Smooth muscle cell (in vitro differentiated cells): ENCODE results near the gene CLDN18. TPM values are rescaled to one million over a fixed set of nuclear protein-coding genes. Genes with fewer than 3 reads are reported as not detected.

ENCODE experiments used
- DNase-seq: peaks from one replicate; lab custom pipeline; 2025; ENCODE audit not compliant: unreplicated experiment; lab: John Stamatoyannopoulos, UW
- H2AFZ ChIP-seq: fragments of 200-600 bp; sonication (generic); 2 replicates; pipeline ENCODE4 v1.6.0; 2016; ENCODE audit warnings: antibody characterized with exemption, low read depth, mild to moderate bottlenecking
- H3F3A ChIP-seq: fragments of 200-600 bp; sonication (generic); 2 replicates; pipeline ENCODE4 v1.6.0; 2017; ENCODE audit warnings: antibody characterized with exemption, low read depth
- H3K27ac ChIP-seq: fragments of 200-600 bp; sonication (generic); 2 replicates; pipeline ENCODE4 v1.5.1; 2016; ENCODE audit warnings: low read depth, mild to moderate bottlenecking
- H3K27me3 ChIP-seq: fragments of 200-600 bp; sonication (generic); 2 replicates; pipeline ENCODE4 v1.6.1; 2016; ENCODE audit warnings: low read depth, mild to moderate bottlenecking
- H3K36me3 ChIP-seq: fragments of 200-600 bp; sonication (generic); 2 replicates; pipeline ENCODE4 v1.5.1; 2016; ENCODE audit warnings: low read depth
- H3K4me1 ChIP-seq: fragments of 200-600 bp; sonication (generic); 2 replicates; pipeline ENCODE4 v1.5.1; 2016; ENCODE audit warnings: low read depth
- H3K4me2 ChIP-seq: fragments of 200-600 bp; sonication (generic); 2 replicates; pipeline ENCODE4 v1.6.0; 2016; ENCODE audit warnings: mild to moderate bottlenecking
- H3K4me3 ChIP-seq: fragments of 200-600 bp; sonication (generic); 2 replicates; pipeline ENCODE4 v1.5.1; 2016; ENCODE audit warnings: mild to moderate bottlenecking
- H3K79me2 ChIP-seq: fragments of 200-600 bp; sonication (generic); 2 replicates; pipeline ENCODE4 v1.6.0; 2016; ENCODE audit warnings: low read depth, mild to moderate bottlenecking
- H3K9ac ChIP-seq: fragments of 200-600 bp; sonication (generic); 2 replicates; pipeline ENCODE4 v1.6.0; 2016; ENCODE audit warnings: low read depth
- H3K9me3 ChIP-seq: fragments of 200-600 bp; sonication (generic); replicated peaks from 2 replicates; pipeline ENCODE4 v1.5.1; 2016; ENCODE audit warnings: low read depth
- H4K20me1 ChIP-seq: fragments of 200-600 bp; sonication (generic); 2 replicates; pipeline ENCODE4 v1.6.0; 2016; ENCODE audit warnings: low read depth
- CTCF ChIP-seq: fragments of 200-600 bp; sonication (generic); IDR thresholded peaks from 2 replicates; pipeline ENCODE4 v1.5.1; 2017; ENCODE audit warnings: borderline replicate concordance, mild to moderate bottlenecking, antibody characterized with exemption; ENCODE audit not compliant: insufficient read depth, poor library complexity, severe bottlenecking
- WGBS: methylation state at CpG from one replicate; pipeline ENCODE4 v1.1.7; 2016; ENCODE audit warnings: low lambda C conversion rate; 5-methylcytosine and 5-hydroxymethylcytosine counted together
- polyA plus RNA-seq: library from polyadenylated mRNA; unstranded; fragments of >200 nt; fragmentation: Nextera tagmentation; extraction: Ambion mirVana; gene quantifications from 2 replicates; pipeline ENCODE4 v1.2.1, GENCODE V29; 2016
- total RNA-seq: library from RNA; depleted of rRNA; stranded (reverse); fragments of >200 nt; gene quantifications from 2 replicates; pipeline ENCODE4 v1.2.3, GENCODE V29; 2014

The CLDN18 gene
- total and polyA plus RNA-seq, 2 experiments from 2014 or later = 0.11 TPM; not detected in 1

- DNase-seq = no peak
- H3K27me3 ChIP-seq = no peaks in the 10 kb centered on the region
- H4K20me1 ChIP-seq = no peaks in the 10 kb centered on the region
- 49% methylated on average over 2 of the region's 2 CpGs for WGBS
- H2AFZ ChIP-seq = no peak overlapping the region
- H3K9me3 ChIP-seq = no peaks in the 10 kb centered on the region
- H3F3A ChIP-seq = peaks cover 2% of the 10 kb centered on the region
- H3K9ac ChIP-seq = no peak overlapping the region
- H3K79me2 ChIP-seq = no peaks in the 10 kb centered on the region
- no peak overlapping the region for H3K27ac ChIP-seq
- H3K4me1 ChIP-seq = peaks cover under 1% of the 10 kb centered on the region
- no peaks in the 10 kb centered on the region for H3K36me3 ChIP-seq
- H3K4me2 ChIP-seq = no peak overlapping the region
- no peak for TF ChIP-seq CTCF
- H3K4me3 ChIP-seq = no peak overlapping the region
Measured at GRCh38 chr3:138042043-138042442, 32.1 kb downstream of the CLDN18 start.

- Histone ChIP-seq H3K27ac (no peak overlapping the region), H3F3A (peaks cover 2% of the 10 kb centered on the region), H3K4me1 (peaks cover 10% of the 10 kb centered on the region), H2AFZ (no peak overlapping the region), H3K79me2 (no peaks in the 10 kb centered on the region), H3K4me2 (peak overlapping the region; percentile 16), H3K27me3 (no peaks in the 10 kb centered on the region), H3K36me3 (no peaks in the 10 kb centered on the region), H4K20me1 (no peaks in the 10 kb centered on the region), H3K9ac (no peak overlapping the region), H3K4me3 (no peak overlapping the region), H3K9me3 (no peaks in the 10 kb centered on the region)
- TF ChIP-seq CTCF = no peak
- no peak for DNase-seq
- 88% methylated on average over 3 of the region's 3 CpGs for WGBS
Measured at GRCh38 chr3:138043266-138044029, 33.5 kb downstream of the CLDN18 start.

- H3K79me2 ChIP-seq = no peaks in the 10 kb centered on the region
- H2AFZ ChIP-seq = no peak overlapping the region
- no peaks in the 10 kb centered on the region for H3K36me3 ChIP-seq
- H3K4me2 ChIP-seq = no peak overlapping the region
- no peaks in the 10 kb centered on the region for H3K9me3 ChIP-seq
- H3K4me3 ChIP-seq = no peak overlapping the region
- no peak overlapping the region for H3K27ac ChIP-seq
- WGBS = 96% methylated on average over 3 of the region's 3 CpGs
- no peak for TF ChIP-seq CTCF
- H3K27me3 ChIP-seq = no peaks in the 10 kb centered on the region
- DNase-seq = no peak
- H4K20me1 ChIP-seq = no peaks in the 10 kb centered on the region
- H3F3A ChIP-seq = peaks cover 2% of the 10 kb centered on the region
- no peak overlapping the region for H3K9ac ChIP-seq
- peaks cover 10% of the 10 kb centered on the region for H3K4me1 ChIP-seq
Measured at GRCh38 chr3:138046085-138046484, 36.1 kb downstream of the CLDN18 start.

GRCh38 chr3:138046955-138047354 is 37.0 kb downstream of the CLDN18 start:
- Histone ChIP-seq H3K4me2 (no peak overlapping the region), H3K4me1 (peaks cover 10% of the 10 kb centered on the region), H3K9me3 (no peaks in the 10 kb centered on the region), H3K27ac (no peak overlapping the region), H2AFZ (no peak overlapping the region), H3K27me3 (no peaks in the 10 kb centered on the region), H4K20me1 (no peaks in the 10 kb centered on the region), H3F3A (peaks cover 2% of the 10 kb centered on the region), H3K79me2 (no peaks in the 10 kb centered on the region), H3K4me3 (no peak overlapping the region), H3K9ac (no peak overlapping the region), H3K36me3 (no peaks in the 10 kb centered on the region)
- 21% methylated on average over 3 of the region's 3 CpGs for WGBS
- TF ChIP-seq CTCF = no peak
- DNase-seq = no peak
